Smooth muscle cell (in vitro differentiated cells): ENCODE data around the gene P3H1. TPM values are rescaled to one million over a fixed set of nuclear protein-coding genes. Genes with fewer than 3 reads are reported as not detected.

ENCODE experiments used
- DNase-seq: peaks from one replicate; lab custom pipeline; 2025; ENCODE audit not compliant: unreplicated experiment; lab: John Stamatoyannopoulos, UW
- H2AFZ ChIP-seq: fragments of 200-600 bp; sonication (generic); 2 replicates; pipeline ENCODE4 v1.6.0; 2016; ENCODE audit warnings: antibody characterized with exemption, low read depth, mild to moderate bottlenecking
- H3F3A ChIP-seq: fragments of 200-600 bp; sonication (generic); 2 replicates; pipeline ENCODE4 v1.6.0; 2017; ENCODE audit warnings: antibody characterized with exemption, low read depth
- H3K27ac ChIP-seq: fragments of 200-600 bp; sonication (generic); 2 replicates; pipeline ENCODE4 v1.5.1; 2016; ENCODE audit warnings: low read depth, mild to moderate bottlenecking
- H3K27me3 ChIP-seq: fragments of 200-600 bp; sonication (generic); 2 replicates; pipeline ENCODE4 v1.6.1; 2016; ENCODE audit warnings: low read depth, mild to moderate bottlenecking
- H3K36me3 ChIP-seq: fragments of 200-600 bp; sonication (generic); 2 replicates; pipeline ENCODE4 v1.5.1; 2016; ENCODE audit warnings: low read depth
- H3K4me1 ChIP-seq: fragments of 200-600 bp; sonication (generic); 2 replicates; pipeline ENCODE4 v1.5.1; 2016; ENCODE audit warnings: low read depth
- H3K4me2 ChIP-seq: fragments of 200-600 bp; sonication (generic); 2 replicates; pipeline ENCODE4 v1.6.0; 2016; ENCODE audit warnings: mild to moderate bottlenecking
- H3K4me3 ChIP-seq: fragments of 200-600 bp; sonication (generic); 2 replicates; pipeline ENCODE4 v1.5.1; 2016; ENCODE audit warnings: mild to moderate bottlenecking
- H3K79me2 ChIP-seq: fragments of 200-600 bp; sonication (generic); 2 replicates; pipeline ENCODE4 v1.6.0; 2016; ENCODE audit warnings: low read depth, mild to moderate bottlenecking
- H3K9ac ChIP-seq: fragments of 200-600 bp; sonication (generic); 2 replicates; pipeline ENCODE4 v1.6.0; 2016; ENCODE audit warnings: low read depth
- H3K9me3 ChIP-seq: fragments of 200-600 bp; sonication (generic); replicated peaks from 2 replicates; pipeline ENCODE4 v1.5.1; 2016; ENCODE audit warnings: low read depth
- H4K20me1 ChIP-seq: fragments of 200-600 bp; sonication (generic); 2 replicates; pipeline ENCODE4 v1.6.0; 2016; ENCODE audit warnings: low read depth
- WGBS: methylation state at CpG from one replicate; pipeline ENCODE4 v1.1.7; 2016; ENCODE audit warnings: low lambda C conversion rate; 5-methylcytosine and 5-hydroxymethylcytosine counted together
- polyA plus RNA-seq: library from polyadenylated mRNA; unstranded; fragments of >200 nt; fragmentation: Nextera tagmentation; extraction: Ambion mirVana; gene quantifications from 2 replicates; pipeline ENCODE4 v1.2.1, GENCODE V29; 2016
- total RNA-seq: library from RNA; depleted of rRNA; stranded (reverse); fragments of >200 nt; gene quantifications from 2 replicates; pipeline ENCODE4 v1.2.3, GENCODE V29; 2014
- TF ChIP-seq, protein P1 (sequence below): fragments of 200-600 bp; sonication (generic); IDR thresholded peaks from 2 replicates; pipeline ENCODE4 v1.5.1; 2017; ENCODE audit warnings: borderline replicate concordance, mild to moderate bottlenecking, antibody characterized with exemption; ENCODE audit not compliant: insufficient read depth, poor library complexity, severe bottlenecking

P3H1 gene
- total and polyA plus RNA-seq, 2 experiments from 2014 or later: 256 to 535 TPM

DNA sequence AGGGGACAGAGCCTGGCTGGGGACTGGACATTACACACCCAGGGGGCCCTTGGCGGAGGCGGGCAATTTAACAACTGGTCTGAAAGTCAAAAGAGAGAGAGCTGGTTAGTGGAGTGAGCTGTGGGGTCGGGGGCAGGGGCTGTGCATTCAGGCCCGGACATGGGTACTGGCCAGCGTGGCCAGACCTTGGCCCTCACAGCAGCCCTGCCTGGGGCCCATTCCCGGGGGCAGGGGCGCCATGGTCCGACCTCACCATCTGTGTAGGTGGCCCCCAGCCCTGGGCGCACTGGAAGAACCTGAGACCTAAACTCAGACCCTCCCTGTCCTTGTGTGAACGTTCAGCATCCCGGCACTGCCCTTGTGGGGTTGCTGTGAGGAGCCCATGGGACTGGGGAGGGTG, 31.8 kb downstream of the P3H1 start:
- no peak overlapping the region for H3K4me2 ChIP-seq
- H4K20me1 ChIP-seq: no peaks in the 10 kb centered on the region
- no peak overlapping the region for H3K27ac ChIP-seq
- no peaks in the 10 kb centered on the region for H3F3A ChIP-seq
- no peaks in the 10 kb centered on the region for H3K79me2 ChIP-seq
- H3K9ac ChIP-seq: no peak overlapping the region
- TF ChIP-seq, protein P1, sequence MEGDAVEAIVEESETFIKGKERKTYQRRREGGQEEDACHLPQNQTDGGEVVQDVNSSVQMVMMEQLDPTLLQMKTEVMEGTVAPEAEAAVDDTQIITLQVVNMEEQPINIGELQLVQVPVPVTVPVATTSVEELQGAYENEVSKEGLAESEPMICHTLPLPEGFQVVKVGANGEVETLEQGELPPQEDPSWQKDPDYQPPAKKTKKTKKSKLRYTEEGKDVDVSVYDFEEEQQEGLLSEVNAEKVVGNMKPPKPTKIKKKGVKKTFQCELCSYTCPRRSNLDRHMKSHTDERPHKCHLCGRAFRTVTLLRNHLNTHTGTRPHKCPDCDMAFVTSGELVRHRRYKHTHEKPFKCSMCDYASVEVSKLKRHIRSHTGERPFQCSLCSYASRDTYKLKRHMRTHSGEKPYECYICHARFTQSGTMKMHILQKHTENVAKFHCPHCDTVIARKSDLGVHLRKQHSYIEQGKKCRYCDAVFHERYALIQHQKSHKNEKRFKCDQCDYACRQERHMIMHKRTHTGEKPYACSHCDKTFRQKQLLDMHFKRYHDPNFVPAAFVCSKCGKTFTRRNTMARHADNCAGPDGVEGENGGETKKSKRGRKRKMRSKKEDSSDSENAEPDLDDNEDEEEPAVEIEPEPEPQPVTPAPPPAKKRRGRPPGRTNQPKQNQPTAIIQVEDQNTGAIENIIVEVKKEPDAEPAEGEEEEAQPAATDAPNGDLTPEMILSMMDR: no peak
- H3K27me3 ChIP-seq: no peaks in the 10 kb centered on the region
- 91% methylated on average over 11 of the region's 11 CpGs for WGBS
- no peaks in the 10 kb centered on the region for H3K9me3 ChIP-seq
- DNase-seq: no peak
- no peak overlapping the region for H3K4me3 ChIP-seq
- H3K4me1 ChIP-seq: peaks cover 7% of the 10 kb centered on the region
- no peak overlapping the region for H2AFZ ChIP-seq
- H3K36me3 ChIP-seq: no peaks in the 10 kb centered on the region

DNA sequence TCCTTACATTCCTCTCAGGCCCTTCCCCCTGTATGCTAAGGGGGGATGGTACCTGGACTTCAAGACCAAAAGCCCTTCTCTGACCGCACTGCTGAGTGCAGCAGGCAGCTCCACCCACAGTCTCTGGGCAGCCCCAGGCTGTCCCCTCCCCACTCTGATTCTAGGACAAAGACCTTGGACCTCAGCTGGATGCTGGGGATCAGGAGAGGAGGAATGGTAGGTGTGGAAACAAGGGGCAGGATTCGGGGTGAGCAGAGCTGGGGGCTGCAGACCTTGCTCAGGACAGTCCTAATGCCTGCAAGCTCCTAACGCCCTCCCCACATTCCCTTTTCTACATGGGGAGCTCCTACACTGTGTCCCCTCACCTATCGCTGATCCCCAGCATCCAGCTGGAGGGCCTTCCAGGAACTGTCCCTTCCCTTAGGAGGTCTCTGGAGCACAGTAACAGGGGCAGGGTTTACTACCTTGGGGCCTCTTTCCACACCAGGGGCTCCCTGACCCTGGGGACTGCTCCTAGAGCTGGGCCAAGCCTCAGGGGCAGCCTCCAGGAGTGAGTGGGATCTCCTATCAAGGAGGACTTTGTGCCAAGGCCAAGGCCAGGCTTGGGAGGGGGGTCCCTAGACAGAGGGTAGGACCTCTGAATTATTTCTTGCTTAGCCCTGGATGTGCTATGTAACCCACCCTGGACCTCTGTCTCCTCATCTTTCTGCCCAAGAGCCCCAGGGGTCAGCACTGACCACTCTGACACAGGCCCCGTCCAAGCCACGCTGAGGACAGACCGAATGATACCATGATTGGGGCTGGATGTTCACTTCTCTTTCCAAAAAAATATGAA, 32.4 kb downstream of the P3H1 start:
- Histone ChIP-seq H3K4me1 (peaks cover under 1% of the 10 kb centered on the region), H3K4me2 (no peak overlapping the region), H3K36me3 (no peaks in the 10 kb centered on the region), H3F3A (no peaks in the 10 kb centered on the region), H3K79me2 (no peaks in the 10 kb centered on the region), H3K27ac (no peak overlapping the region), H3K4me3 (no peak overlapping the region), H4K20me1 (no peaks in the 10 kb centered on the region), H3K9me3 (no peaks in the 10 kb centered on the region), H3K9ac (no peak overlapping the region), H2AFZ (no peak overlapping the region), H3K27me3 (no peaks in the 10 kb centered on the region)
- no peak for DNase-seq
- WGBS: 90% methylated on average over 7 of the region's 7 CpGs
- TF ChIP-seq, protein P1: no peak

DNA sequence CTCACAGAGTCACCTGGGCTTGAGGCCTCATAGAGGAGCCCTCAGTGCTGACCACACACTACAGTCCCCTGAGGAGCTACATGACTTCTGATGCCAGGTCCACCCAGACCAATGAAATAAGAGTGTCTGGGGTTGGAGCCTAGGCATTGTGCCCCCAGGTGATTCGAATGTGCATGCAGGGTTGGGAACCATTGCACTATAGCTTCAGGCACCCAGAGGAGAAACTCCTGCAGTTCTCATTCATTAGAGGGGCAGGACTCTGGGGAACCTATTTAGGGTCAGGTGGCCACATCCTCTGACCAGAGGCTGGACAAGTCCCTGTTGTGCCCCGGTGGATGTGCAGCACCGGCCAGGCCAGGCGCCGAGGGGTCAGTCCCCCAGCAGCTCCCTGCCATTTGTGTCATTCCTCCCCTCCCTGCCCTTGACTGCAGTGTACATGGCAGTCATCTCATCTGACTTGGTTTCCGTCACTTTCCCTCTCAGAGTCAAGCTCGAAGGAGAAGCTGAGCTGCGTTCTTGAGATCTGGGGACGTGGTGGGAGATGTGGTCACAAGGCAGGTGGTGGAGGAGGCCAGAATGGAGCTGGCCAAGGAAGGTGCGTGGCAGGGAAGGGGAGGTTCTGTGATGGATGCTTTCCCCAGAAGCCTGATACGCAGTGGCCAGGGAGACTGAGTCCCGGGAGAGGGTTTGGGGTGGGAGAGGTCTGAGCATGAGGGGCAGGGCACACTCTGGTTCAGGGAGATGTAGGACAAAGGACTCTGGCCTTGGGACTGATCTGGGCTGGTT, 33.2 kb downstream of the P3H1 start:
- 95% methylated on average over 12 of the region's 12 CpGs for WGBS
- H3K4me2 ChIP-seq: no peak overlapping the region

More for the DNA sequence above, 33.2 kb downstream of the P3H1 start:
- Histone ChIP-seq H3K27me3 (no peaks in the 10 kb centered on the region), H3K36me3 (no peaks in the 10 kb centered on the region), H3K4me1 (no peaks in the 10 kb centered on the region), H3K9me3 (no peaks in the 10 kb centered on the region), H3K4me3 (no peak overlapping the region), H3K79me2 (no peaks in the 10 kb centered on the region), H3K9ac (no peak overlapping the region), H2AFZ (no peak overlapping the region), H4K20me1 (no peaks in the 10 kb centered on the region), H3K27ac (no peak overlapping the region), H3F3A (no peaks in the 10 kb centered on the region)
- DNase-seq: no peak
- TF ChIP-seq, protein P1: no peak
